Endodermal cell (in vitro differentiated cells): ENCODE results near the gene ACLY. TPM values are rescaled to one million over a fixed set of nuclear protein-coding genes. Genes with fewer than 3 reads are reported as not detected.

Source experiments
- DNase-seq: peaks from one replicate; pipeline ENCODE4 v3.0.0-alpha.2; 2017
- H3K27ac ChIP-seq: 2 replicates; pipeline ENCODE4 v1.5.1; 2013; ENCODE audit warnings: mild to moderate bottlenecking, low read depth, low read length, moderate library complexity
- H3K27me3 ChIP-seq: 2 replicates; pipeline ENCODE4 v1.6.1; 2013; ENCODE audit warnings: mild to moderate bottlenecking, low read length, moderate library complexity; ENCODE audit not compliant: insufficient read depth, control insufficient read depth, poor library complexity, severe bottlenecking
- H3K36me3 ChIP-seq: 2 replicates; pipeline ENCODE4 v1.7.0; 2013; ENCODE audit warnings: mild to moderate bottlenecking, low read length, moderate library complexity; ENCODE audit not compliant: control insufficient read depth, insufficient read depth
- H3K4me1 ChIP-seq: one replicate; pipeline ENCODE4 v1.7.0; 2013; ENCODE audit warnings: low read length; ENCODE audit not compliant: control insufficient read depth, insufficient read depth
- H3K4me3 ChIP-seq: 2 replicates; pipeline ENCODE4 v1.5.1; 2013; ENCODE audit warnings: mild to moderate bottlenecking, low read length, moderate library complexity
- H3K9ac ChIP-seq: 2 replicates; pipeline ENCODE4 v1.6.1; 2013; ENCODE audit warnings: mild to moderate bottlenecking, low read length, moderate library complexity; ENCODE audit not compliant: poor library complexity, severe bottlenecking; ENCODE audit errors: extremely low read depth
- H3K9me3 ChIP-seq: 2 replicates; pipeline ENCODE4 v1.6.1; 2013; ENCODE audit warnings: mild to moderate bottlenecking, low read length, moderate library complexity; ENCODE audit not compliant: control insufficient read depth
- H3K27ac Mint-ChIP-seq: 2 replicates; pipeline ENCODE4 v1.8.0; 2020; ENCODE audit warnings: mixed read lengths
- H3K27me3 Mint-ChIP-seq: 2 replicates; pipeline ENCODE4 v1.8.0; 2021; ENCODE audit warnings: mild to moderate bottlenecking, mixed read lengths; ENCODE audit not compliant: insufficient read depth
- H3K36me3 Mint-ChIP-seq: 2 replicates; pipeline ENCODE4 v1.8.0; 2020; ENCODE audit warnings: low read depth, mixed read lengths
- H3K4me1 Mint-ChIP-seq: 2 replicates; pipeline ENCODE4 v1.8.0; 2020; ENCODE audit warnings: mixed read lengths
- H3K4me3 Mint-ChIP-seq: 2 replicates; pipeline ENCODE4 v1.8.0; 2020; ENCODE audit warnings: mild to moderate bottlenecking, moderate library complexity, mixed read lengths
- H3K9me3 Mint-ChIP-seq: 2 replicates; pipeline ENCODE4 v1.8.0; 2020; ENCODE audit warnings: mild to moderate bottlenecking, mixed read lengths
- WGBS, 2 experiments: methylation state at CpG; one replicate each; pipeline versions ENCODE4 v1.1.5 to v1.1.7; 2013; ENCODE audit warnings: missing lambda C conversion rate in 2 of 2, mixed read lengths in 1 of 2; ENCODE audit not compliant: insufficient coverage in 1 of 2, insufficient read length in 1 of 2; 5-methylcytosine and 5-hydroxymethylcytosine counted together
- total RNA-seq, 2 donors: library from RNA; stranded (reverse); fragmentation: NEBNext Ultra II Directional in 1 of 2; extraction: Animal tissue kit (Norgen Biotek cat#: 25700) in 1 of 2; gene quantifications; 2 replicates in 1 of 2; 3 replicates in 1 of 2; pipeline ENCODE4 v1.2.1, GENCODE V29; 2021
- TF ChIP-seq, protein P1 (sequence below): fragments of 200-600 bp; sonication (generic); conservative IDR thresholded peaks from 2 replicates; pipeline ENCODE4 v1.5.0; 2021; ENCODE audit warnings: antibody characterized with exemption, mild to moderate bottlenecking

The ACLY gene
- total RNA-seq, 2 donors from 2014 or later = 261 to 304 TPM

DNA sequence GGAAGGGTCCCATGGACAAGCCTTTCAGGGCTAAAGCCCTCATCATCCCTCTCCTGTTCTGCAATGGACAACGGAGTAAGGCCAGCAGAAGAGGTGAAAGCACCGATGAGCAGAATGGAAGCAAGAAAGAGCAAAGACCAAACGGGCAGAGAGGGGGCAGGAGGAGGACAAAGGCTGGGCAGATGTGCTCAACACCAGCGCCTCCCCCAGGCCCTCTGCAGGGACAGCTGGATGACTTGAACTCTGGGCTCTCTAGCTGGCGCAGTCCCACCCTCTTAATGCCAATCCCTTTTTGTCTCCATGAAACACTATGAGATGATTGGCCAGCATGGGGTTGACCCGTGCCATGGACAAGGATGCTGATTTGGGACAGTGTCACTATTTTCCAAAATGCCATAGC is 22.0 kb downstream of the ACLY start:
- H3K4me1 ChIP-seq = no peaks in the 10 kb centered on the region
- no peak overlapping the region for H3K4me3 ChIP-seq
- H3K36me3 ChIP-seq = peaks cover 93% of the 10 kb centered on the region
- H3K9ac ChIP-seq = no peak overlapping the region
- no peaks in the 10 kb centered on the region for H3K9me3 ChIP-seq
- H3K27ac Mint-ChIP-seq = peak overlapping the region; percentile 6
- no peak overlapping the region for H3K4me3 Mint-ChIP-seq
- 93 to 100% methylated on average over 5 to 6 of the region's 6 CpGs for WGBS, 2 experiments
- H3K27ac ChIP-seq = no peak overlapping the region
- no peak for DNase-seq
- peaks cover 90% of the 10 kb centered on the region for H3K36me3 Mint-ChIP-seq
- H3K9me3 Mint-ChIP-seq = no peaks in the 10 kb centered on the region
- H3K27me3 Mint-ChIP-seq = no peaks in the 10 kb centered on the region
- H3K4me1 Mint-ChIP-seq = no peaks in the 10 kb centered on the region
- TF ChIP-seq, protein P1, sequence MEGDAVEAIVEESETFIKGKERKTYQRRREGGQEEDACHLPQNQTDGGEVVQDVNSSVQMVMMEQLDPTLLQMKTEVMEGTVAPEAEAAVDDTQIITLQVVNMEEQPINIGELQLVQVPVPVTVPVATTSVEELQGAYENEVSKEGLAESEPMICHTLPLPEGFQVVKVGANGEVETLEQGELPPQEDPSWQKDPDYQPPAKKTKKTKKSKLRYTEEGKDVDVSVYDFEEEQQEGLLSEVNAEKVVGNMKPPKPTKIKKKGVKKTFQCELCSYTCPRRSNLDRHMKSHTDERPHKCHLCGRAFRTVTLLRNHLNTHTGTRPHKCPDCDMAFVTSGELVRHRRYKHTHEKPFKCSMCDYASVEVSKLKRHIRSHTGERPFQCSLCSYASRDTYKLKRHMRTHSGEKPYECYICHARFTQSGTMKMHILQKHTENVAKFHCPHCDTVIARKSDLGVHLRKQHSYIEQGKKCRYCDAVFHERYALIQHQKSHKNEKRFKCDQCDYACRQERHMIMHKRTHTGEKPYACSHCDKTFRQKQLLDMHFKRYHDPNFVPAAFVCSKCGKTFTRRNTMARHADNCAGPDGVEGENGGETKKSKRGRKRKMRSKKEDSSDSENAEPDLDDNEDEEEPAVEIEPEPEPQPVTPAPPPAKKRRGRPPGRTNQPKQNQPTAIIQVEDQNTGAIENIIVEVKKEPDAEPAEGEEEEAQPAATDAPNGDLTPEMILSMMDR = peak; percentile 28
- no peaks in the 10 kb centered on the region for H3K27me3 ChIP-seq

- H3K9me3 Mint-ChIP-seq = no peaks in the 10 kb centered on the region
- WGBS, 2 experiments = 88 to 93% methylated on average over 4 to 5 of the region's 5 CpGs
These were observed 23.1 kb downstream of the ACLY start for GRCh38 chr17:41895617-41896016.

DNA sequence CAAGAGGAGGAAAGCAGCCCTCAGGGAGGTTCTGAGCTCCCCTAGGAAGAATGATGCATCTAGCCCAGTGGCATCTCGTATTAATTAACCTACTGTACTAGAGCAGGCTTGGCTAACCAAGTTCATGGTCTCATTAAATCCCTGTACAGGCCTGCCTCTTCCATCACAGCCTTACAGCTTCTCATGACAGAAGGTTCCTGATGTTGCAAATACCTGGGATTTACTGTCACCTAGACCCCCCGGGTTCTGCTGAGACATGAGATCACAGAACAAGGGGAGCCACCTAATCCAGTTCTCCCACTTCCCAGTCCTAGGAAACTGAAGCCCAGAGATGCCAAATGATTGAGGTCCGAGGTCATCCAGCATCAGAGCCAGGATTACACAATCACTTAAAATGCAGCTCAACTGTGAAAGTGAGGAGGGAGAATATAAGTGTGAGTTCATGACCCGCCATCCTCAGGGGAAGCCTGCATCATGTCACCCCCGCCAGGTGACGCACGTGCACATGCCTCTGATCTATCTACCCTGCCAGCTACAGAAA is 23.9 kb downstream of the ACLY start:
- Histone ChIP-seq H3K27ac (no peak overlapping the region), H3K4me3 (no peak overlapping the region), H3K4me1 (no peaks in the 10 kb centered on the region), H3K9me3 (no peaks in the 10 kb centered on the region), H3K9ac (no peak overlapping the region), H3K36me3 (peaks cover 89% of the 10 kb centered on the region), H3K27me3 (no peaks in the 10 kb centered on the region)
- TF ChIP-seq, protein P1 = no peak
- Mint-ChIP-seq H3K4me1 (no peaks in the 10 kb centered on the region), H3K27ac (peak overlapping the region; percentile 41), H3K9me3 (no peaks in the 10 kb centered on the region), H3K27me3 (no peaks in the 10 kb centered on the region), H3K36me3 (peaks cover 85% of the 10 kb centered on the region), H3K4me3 (no peak overlapping the region)
- DNase-seq = no peak
- WGBS, 2 experiments = 79 to 90% methylated on average over 2 to 7 of the region's 7 CpGs

More at GRCh38 chr17:41895617-41896016, 23.1 kb downstream of the ACLY start:
- TF ChIP-seq, protein P1 = no peak
- Histone ChIP-seq H3K4me3 (no peak overlapping the region), H3K27ac (no peak overlapping the region), H3K9ac (no peak overlapping the region), H3K36me3 (peaks cover 91% of the 10 kb centered on the region), H3K27me3 (no peaks in the 10 kb centered on the region), H3K9me3 (no peaks in the 10 kb centered on the region), H3K4me1 (no peaks in the 10 kb centered on the region)
- Mint-ChIP-seq H3K4me3 (no peak overlapping the region), H3K4me1 (no peaks in the 10 kb centered on the region), H3K27ac (peak overlapping the region; percentile 41), H3K27me3 (no peaks in the 10 kb centered on the region), H3K36me3 (peaks cover 84% of the 10 kb centered on the region)
- no peak for DNase-seq
